ENCODE results near the gene ALKBH8.

The ALKBH8 gene

GRCh38 chr11:107457558-107458271 is 107.8 kb downstream of the ALKBH8 start, which contains the start of gene CWF19L2 (continued):
- TF ChIP-seq ZNF529 (tag by site-specific recombination; IDR thresholded peaks at IDR 0.05; ENCODE audit: insufficient replicate concordance) (no peak), YY2 (tag by site-specific recombination; IDR thresholded peaks at IDR 0.05) (peak; percentile 65), OSR2 (tag by site-specific recombination; IDR thresholded peaks at IDR 0.05) (no peak), ZNF747 (tag by site-specific recombination; IDR thresholded peaks at IDR 0.05) (no peak), ZNF791 (tag by site-specific recombination; IDR thresholded peaks at IDR 0.05) (no peak), ZNF223 (tag by site-specific recombination; IDR thresholded peaks at IDR 0.05) (no peak), ZBTB17 (tag by site-specific recombination; IDR thresholded peaks at IDR 0.05) (no peak), ZNF112 (tag by site-specific recombination; IDR thresholded peaks at IDR 0.05) (no peak), PRDM10 (tag by site-specific recombination; IDR thresholded peaks at IDR 0.05) (peak; percentile 91), SCRT2 (tag by site-specific recombination; IDR thresholded peaks at IDR 0.05) (peak; percentile 61; the same call in 1 of the 2 replicates), ZNF121 (tag by site-specific recombination; IDR thresholded peaks at IDR 0.05) (no peak), KLF1 (tag by site-specific recombination; IDR thresholded peaks at IDR 0.05) (no peak), ZNF311 (tag by site-specific recombination; IDR thresholded peaks at IDR 0.05; ENCODE audit: borderline replicate concordance) (no peak), REPIN1 (tag by site-specific recombination; IDR thresholded peaks at IDR 0.05; ENCODE audit: low read depth) (no peak), TRIM28 (IDR thresholded peaks at IDR 0.05; ENCODE audit: borderline replicate concordance, low read length) (peak; percentile 28; the same call in 1 of the 2 replicates), FEZF1 (tag by site-specific recombination; IDR thresholded peaks at IDR 0.05) (no peak)
- TF ChIP-seq, protein P1, sequence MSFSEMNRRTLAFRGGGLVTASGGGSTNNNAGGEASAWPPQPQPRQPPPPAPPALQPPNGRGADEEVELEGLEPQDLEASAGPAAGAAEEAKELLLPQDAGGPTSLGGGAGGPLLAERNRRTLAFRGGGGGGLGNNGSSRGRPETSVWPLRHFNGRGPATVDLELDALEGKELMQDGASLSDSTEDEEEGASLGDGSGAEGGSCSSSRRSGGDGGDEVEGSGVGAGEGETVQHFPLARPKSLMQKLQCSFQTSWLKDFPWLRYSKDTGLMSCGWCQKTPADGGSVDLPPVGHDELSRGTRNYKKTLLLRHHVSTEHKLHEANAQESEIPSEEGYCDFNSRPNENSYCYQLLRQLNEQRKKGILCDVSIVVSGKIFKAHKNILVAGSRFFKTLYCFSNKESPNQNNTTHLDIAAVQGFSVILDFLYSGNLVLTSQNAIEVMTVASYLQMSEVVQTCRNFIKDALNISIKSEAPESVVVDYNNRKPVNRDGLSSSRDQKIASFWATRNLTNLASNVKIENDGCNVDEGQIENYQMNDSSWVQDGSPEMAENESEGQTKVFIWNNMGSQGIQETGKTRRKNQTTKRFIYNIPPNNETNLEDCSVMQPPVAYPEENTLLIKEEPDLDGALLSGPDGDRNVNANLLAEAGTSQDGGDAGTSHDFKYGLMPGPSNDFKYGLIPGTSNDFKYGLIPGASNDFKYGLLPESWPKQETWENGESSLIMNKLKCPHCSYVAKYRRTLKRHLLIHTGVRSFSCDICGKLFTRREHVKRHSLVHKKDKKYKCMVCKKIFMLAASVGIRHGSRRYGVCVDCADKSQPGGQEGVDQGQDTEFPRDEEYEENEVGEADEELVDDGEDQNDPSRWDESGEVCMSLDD (tag by site-specific recombination; IDR thresholded peaks at IDR 0.05): no peak

GRCh38 chr11:107457205-107457557 is 108.4 kb downstream of the ALKBH8 start:
- Histone ChIP-seq H3K27ac (ENCODE audit: extremely low read depth, low read depth, low read length) (peak overlapping the region; percentile 24; the same call in 1 of the 2 replicates), H3K36me3 (ENCODE audit: control insufficient read depth in 2 of 2, insufficient read depth in 1 of 2, low read length in 2 of 2) (peaks cover 7 to 28% of the 10 kb centered on the region in 2 experiments; a peak in 2 of 3 replicates), H3K4me3 (ENCODE audit: low read depth, low read length) (peak overlapping the region; percentile 92), H3K4me1 (ENCODE audit: control insufficient read depth, insufficient read depth, low read length) (no peaks in the 10 kb centered on the region), H3K9me3 (ENCODE audit: control insufficient read depth, insufficient read depth, low read depth, low read length) (no peaks in the 10 kb centered on the region)
- no peak for TF ChIP-seq SCRT1 (tag by site-specific recombination; IDR thresholded peaks at IDR 0.05; ENCODE audit: borderline replicate concordance)
- TF ChIP-seq ZNF521 (tag by site-specific recombination; IDR thresholded peaks at IDR 0.05): no peak
- TF ChIP-seq ZNF529 (tag by site-specific recombination; IDR thresholded peaks at IDR 0.05; ENCODE audit: insufficient replicate concordance): no peak
- TF ChIP-seq KLF10 (tag by site-specific recombination; IDR thresholded peaks at IDR 0.05): no peak
- TF ChIP-seq ZNF530 (tag by site-specific recombination; IDR thresholded peaks at IDR 0.05; ENCODE audit: low read depth): no peak
- ChIA-PET CTCF (interaction anchor here (0.5 kb wide), 1 partner anchor 1210 kb away, joined by 3 read pairs; no protein-coding TSS in a partner anchor), POLR2A (interaction anchor here (1.0 kb wide), 1 partner anchor 9 kb away, joined by 3 read pairs; no protein-coding TSS in a partner anchor)

All from HEK293 (cell line).